GM13976 (cell line): ENCODE measurements around the gene BPIFB1.
A peak's percentile ranks its signal among the peaks of the same experiment; 100 is the strongest.

Experiments
- DNase-seq: peaks from one replicate; pipeline ENCODE4 v3.0.0; 2012; ENCODE audit warnings: low spot score
- in situ Hi-C: fragments of 300-500 bp; cut with MboI; formaldehyde crosslinking; loops from one replicate; pipeline ENCODE4 v1.12.0; 2022; ENCODE audit warnings: low sequenced_read_pairs, mixed read lengths, inconsistent platforms; ENCODE audit not compliant: unreplicated experiment
- TF ChIP-seq, protein P1 (sequence below): IDR thresholded peaks from 2 replicates; pipeline ENCODE4 v1.5.1; 2012; ENCODE audit warnings: borderline replicate concordance, mild to moderate bottlenecking; ENCODE audit not compliant: insufficient read depth; ENCODE audit errors: extremely low read depth, missing control alignments, control extremely low read depth

The BPIFB1 gene

GRCh38 chr20:33290852-33291251 is 7.8 kb downstream of the BPIFB1 start:
- TF ChIP-seq, protein P1, sequence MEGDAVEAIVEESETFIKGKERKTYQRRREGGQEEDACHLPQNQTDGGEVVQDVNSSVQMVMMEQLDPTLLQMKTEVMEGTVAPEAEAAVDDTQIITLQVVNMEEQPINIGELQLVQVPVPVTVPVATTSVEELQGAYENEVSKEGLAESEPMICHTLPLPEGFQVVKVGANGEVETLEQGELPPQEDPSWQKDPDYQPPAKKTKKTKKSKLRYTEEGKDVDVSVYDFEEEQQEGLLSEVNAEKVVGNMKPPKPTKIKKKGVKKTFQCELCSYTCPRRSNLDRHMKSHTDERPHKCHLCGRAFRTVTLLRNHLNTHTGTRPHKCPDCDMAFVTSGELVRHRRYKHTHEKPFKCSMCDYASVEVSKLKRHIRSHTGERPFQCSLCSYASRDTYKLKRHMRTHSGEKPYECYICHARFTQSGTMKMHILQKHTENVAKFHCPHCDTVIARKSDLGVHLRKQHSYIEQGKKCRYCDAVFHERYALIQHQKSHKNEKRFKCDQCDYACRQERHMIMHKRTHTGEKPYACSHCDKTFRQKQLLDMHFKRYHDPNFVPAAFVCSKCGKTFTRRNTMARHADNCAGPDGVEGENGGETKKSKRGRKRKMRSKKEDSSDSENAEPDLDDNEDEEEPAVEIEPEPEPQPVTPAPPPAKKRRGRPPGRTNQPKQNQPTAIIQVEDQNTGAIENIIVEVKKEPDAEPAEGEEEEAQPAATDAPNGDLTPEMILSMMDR, result no peak
- DNase-seq, result no peak
- in situ Hi-C loops, result no loop called here

- TF ChIP-seq, protein P1, result no peak
- in situ Hi-C loops, result no loop called here
- DNase-seq, result no peak
Measured at GRCh38 chr20:33291416-33291815, 8.4 kb downstream of the BPIFB1 start.

DNA sequence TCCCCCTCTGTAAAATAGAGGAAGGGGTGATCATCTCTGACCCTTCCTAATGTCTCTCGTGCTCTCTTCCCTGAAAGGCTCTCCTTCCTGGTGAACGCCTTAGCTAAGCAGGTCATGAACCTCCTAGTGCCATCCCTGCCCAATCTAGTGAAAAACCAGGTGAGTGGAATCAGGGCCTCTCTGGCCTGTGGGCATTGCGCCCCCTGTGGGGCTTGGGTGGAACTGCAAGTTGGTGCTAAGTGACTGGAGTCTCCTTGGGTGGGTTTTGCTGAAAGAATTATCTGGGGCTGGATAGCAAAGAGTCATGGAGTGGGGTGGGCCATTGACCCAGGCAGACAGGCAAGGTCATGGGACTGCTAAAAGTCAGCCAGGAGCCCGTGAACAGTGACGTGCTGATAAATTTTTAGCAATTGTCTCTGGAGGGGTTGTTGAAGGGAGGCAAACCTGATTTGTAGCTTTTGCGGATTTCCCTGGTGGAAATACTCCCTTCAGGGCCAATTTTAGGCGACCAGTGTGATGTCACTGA is 8.9 kb downstream of the BPIFB1 start:
- in situ Hi-C loops, result no loop called here
- DNase-seq, result peak; percentile 82

GRCh38 chr20:33296206-33296605 is 13.2 kb downstream of the BPIFB1 start:
- DNase-seq, result no peak
- in situ Hi-C loops, result no loop called here

More for the DNA sequence above, 8.9 kb downstream of the BPIFB1 start:
- TF ChIP-seq, protein P1, result peak; percentile 97

DNA sequence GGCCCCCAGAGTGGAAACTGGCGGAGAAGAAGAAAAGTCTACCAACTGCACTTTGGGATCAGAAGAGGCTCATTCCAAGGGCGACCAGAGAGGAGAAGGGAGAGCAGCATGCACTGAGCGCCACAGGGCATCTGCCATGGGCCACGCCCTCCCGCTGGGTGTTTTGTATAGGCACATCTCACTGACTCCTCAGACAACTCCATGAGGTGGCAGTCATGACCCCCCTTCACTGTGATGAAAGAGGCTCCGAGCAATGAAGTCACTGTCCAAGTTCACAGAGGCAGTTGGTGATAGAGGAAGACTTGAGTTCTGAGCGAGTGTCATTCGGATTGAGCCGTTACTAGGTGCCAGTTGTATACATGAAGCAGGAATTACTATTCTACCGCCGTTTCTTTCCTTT is 15.4 kb downstream of the BPIFB1 start:
- TF ChIP-seq, protein P1, result no peak
- in situ Hi-C loops, result no loop called here
- no peak for DNase-seq

More at GRCh38 chr20:33296206-33296605, 13.2 kb downstream of the BPIFB1 start:
- TF ChIP-seq, protein P1, result no peak

DNA sequence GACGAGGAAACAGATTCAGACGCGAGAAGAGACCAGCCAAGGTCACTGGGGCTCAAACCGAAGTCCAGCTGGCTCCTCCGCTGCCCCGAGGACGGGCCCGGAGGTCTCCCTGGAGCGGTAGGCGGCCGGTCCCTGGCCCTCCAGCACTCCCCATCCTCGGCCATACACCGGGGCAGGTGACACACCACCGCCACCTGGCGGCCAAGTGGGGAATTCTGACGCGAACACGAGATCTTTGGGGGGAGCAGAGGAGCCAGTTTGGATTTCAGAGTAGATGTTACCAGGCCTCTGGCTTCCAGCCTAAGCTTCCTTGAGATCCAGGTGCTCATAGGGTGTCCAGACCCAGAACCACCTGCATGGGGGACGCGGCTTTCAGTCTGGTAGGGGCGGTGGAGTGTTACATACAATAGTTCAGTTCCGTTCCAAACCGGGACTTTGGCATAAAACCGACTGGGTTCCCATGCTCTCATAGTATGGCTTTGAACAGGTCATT is 16.1 kb downstream of the BPIFB1 start:
- TF ChIP-seq, protein P1, result peak; percentile 79
- in situ Hi-C loops, result no loop called here
- peak; percentile 88 for DNase-seq
